Measurements from ENCODE around the gene B4GALT2.

Gene B4GALT2

GRCh38 chr1:43956234-43956633 is 22.8 kb upstream of the B4GALT2 start:
- peaks cover 5 to 13% of the 10 kb centered on the region in 2 experiments for H3K4me1 ChIP-seq (ENCODE audit: control insufficient read depth in 1 of 2, insufficient read depth in 1 of 2, low read depth in 1 of 2, low read length in 1 of 2)
- no peak for TF ChIP-seq CTCF (IDR thresholded peaks at IDR 0.05)
- no peaks in the 10 kb centered on the region for H3K9me3 ChIP-seq
- peaks cover 43% of the 10 kb centered on the region for H3K36me3 ChIP-seq
- H3K4me3 ChIP-seq (ENCODE audit: low read depth in 1 of 2, low read length in 1 of 2) = no peak overlapping the region
- no peaks in the 10 kb centered on the region for H3K27me3 ChIP-seq
- H3K27ac ChIP-seq = no peak overlapping the region

DNA sequence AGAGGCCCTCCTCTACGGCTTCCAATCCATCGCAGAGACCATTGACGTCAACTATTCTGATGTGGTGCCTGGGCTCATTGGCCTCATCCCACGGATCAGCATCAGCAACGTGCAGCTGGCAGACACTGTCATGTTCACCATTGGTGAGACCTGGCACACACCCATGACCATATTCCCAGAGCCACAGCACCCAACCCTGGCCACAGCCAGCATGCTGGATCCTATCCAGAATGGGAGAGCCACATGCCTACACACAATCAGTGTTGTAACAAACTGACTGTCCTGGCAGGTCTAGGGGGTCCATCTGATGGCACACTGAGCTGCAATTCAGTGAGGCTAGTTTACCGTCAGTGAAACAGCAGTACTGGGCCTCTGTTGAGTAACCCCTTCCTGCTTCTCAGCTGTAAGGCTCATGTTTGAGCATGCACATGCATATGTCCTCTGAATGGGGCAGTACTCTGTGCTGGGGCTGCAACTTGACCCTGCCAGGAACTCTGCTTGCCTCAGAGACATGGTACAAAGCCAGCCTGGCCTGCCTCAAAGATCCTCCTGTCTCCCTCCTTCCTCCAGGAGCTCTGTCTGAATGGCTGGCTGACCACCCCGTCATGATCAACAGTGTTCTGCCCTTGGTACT is 21.5 kb upstream of the B4GALT2 start:
- Histone ChIP-seq H3K27me3 (no peaks in the 10 kb centered on the region), H3K4me3 (ENCODE audit: low read depth in 1 of 2, low read length in 1 of 2) (no peak overlapping the region), H3K36me3 (peaks cover 56% of the 10 kb centered on the region), H3K9me3 (no peaks in the 10 kb centered on the region), H3K4me1 (ENCODE audit: control insufficient read depth in 1 of 2, insufficient read depth in 1 of 2, low read depth in 1 of 2, low read length in 1 of 2) (peaks cover 5 to 13% of the 10 kb centered on the region in 2 experiments), H3K27ac (no peak overlapping the region)
- TF ChIP-seq CTCF (IDR thresholded peaks at IDR 0.05) = no peak

- Histone ChIP-seq H3K4me3 (ENCODE audit: low read depth in 1 of 2, low read length in 1 of 2) (no peak overlapping the region), H3K27ac (no peak overlapping the region), H3K27me3 (no peaks in the 10 kb centered on the region), H3K4me1 (ENCODE audit: control insufficient read depth in 1 of 2, insufficient read depth in 1 of 2, low read depth in 1 of 2, low read length in 1 of 2) (peaks cover 8 to 21% of the 10 kb centered on the region in 2 experiments), H3K9me3 (no peaks in the 10 kb centered on the region), H3K36me3 (peaks cover 58% of the 10 kb centered on the region)
- no peak for TF ChIP-seq CTCF (IDR thresholded peaks at IDR 0.05)
Measured at GRCh38 chr1:43958351-43959255, 20.4 kb upstream of the B4GALT2 start.

- Histone ChIP-seq H3K27ac (no peak overlapping the region), H3K36me3 (peaks cover 58% of the 10 kb centered on the region)
- TF ChIP-seq CTCF (IDR thresholded peaks at IDR 0.05) = no peak
Measured at GRCh38 chr1:43960798-43961197, 18.2 kb upstream of the B4GALT2 start.

GRCh38 chr1:43961692-43962091 is 17.3 kb upstream of the B4GALT2 start:
- H3K36me3 ChIP-seq = peaks cover 59% of the 10 kb centered on the region

More at GRCh38 chr1:43960798-43961197, 18.2 kb upstream of the B4GALT2 start:
- Histone ChIP-seq H3K4me3 (ENCODE audit: low read depth in 1 of 2, low read length in 1 of 2) (no peak overlapping the region), H3K27me3 (no peaks in the 10 kb centered on the region), H3K4me1 (ENCODE audit: control insufficient read depth in 1 of 2, insufficient read depth in 1 of 2, low read depth in 1 of 2, low read length in 1 of 2) (peaks cover 21 to 38% of the 10 kb centered on the region in 2 experiments), H3K9me3 (no peaks in the 10 kb centered on the region)

More at GRCh38 chr1:43961692-43962091, 17.3 kb upstream of the B4GALT2 start:
- no peaks in the 10 kb centered on the region for H3K27me3 ChIP-seq
- no peak overlapping the region for H3K4me3 ChIP-seq (ENCODE audit: low read depth in 1 of 2, low read length in 1 of 2)
- no peaks in the 10 kb centered on the region for H3K9me3 ChIP-seq
- TF ChIP-seq CTCF (IDR thresholded peaks at IDR 0.05) = no peak
- H3K27ac ChIP-seq = no peak overlapping the region
- H3K4me1 ChIP-seq (ENCODE audit: control insufficient read depth in 1 of 2, insufficient read depth in 1 of 2, low read depth in 1 of 2, low read length in 1 of 2) = peaks cover 21 to 38% of the 10 kb centered on the region in 2 experiments
